GM20431 (cell line): ENCODE results near the gene NR0B1.

Experiments
- in situ Hi-C: fragments of 300-500 bp; cut with MseI, MboI; formaldehyde crosslinking; loops from one replicate; pipeline ENCODE4 v1.15.0; 2020; ENCODE audit warnings: low sequenced_read_pairs; ENCODE audit not compliant: unreplicated experiment

The NR0B1 gene, protein sequence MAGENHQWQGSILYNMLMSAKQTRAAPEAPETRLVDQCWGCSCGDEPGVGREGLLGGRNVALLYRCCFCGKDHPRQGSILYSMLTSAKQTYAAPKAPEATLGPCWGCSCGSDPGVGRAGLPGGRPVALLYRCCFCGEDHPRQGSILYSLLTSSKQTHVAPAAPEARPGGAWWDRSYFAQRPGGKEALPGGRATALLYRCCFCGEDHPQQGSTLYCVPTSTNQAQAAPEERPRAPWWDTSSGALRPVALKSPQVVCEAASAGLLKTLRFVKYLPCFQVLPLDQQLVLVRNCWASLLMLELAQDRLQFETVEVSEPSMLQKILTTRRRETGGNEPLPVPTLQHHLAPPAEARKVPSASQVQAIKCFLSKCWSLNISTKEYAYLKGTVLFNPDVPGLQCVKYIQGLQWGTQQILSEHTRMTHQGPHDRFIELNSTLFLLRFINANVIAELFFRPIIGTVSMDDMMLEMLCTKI

GRCh38 chrX:30309139-30309571 lies at the start of gene NR0B1:
NR0B1 (minus strand) TSS chrX:30309390; CDS start chrX:30309363, 27 bp downstream.
- in situ Hi-C loops, result no loop called here

- in situ Hi-C loops, result no loop called here
Observed at GRCh38 chrX:30349946-30350345, 40.8 kb upstream of the NR0B1 start.

GRCh38 chrX:30343206-30343605 lies 34.0 kb upstream of the NR0B1 start:
- in situ Hi-C loops, result no loop called here

GRCh38 chrX:30340753-30341152 lies 31.6 kb upstream of the NR0B1 start:
- in situ Hi-C loops, result no loop called here

- in situ Hi-C loops, result no loop called here
Observed at GRCh38 chrX:30327762-30328161, 18.6 kb upstream of the NR0B1 start.

DNA sequence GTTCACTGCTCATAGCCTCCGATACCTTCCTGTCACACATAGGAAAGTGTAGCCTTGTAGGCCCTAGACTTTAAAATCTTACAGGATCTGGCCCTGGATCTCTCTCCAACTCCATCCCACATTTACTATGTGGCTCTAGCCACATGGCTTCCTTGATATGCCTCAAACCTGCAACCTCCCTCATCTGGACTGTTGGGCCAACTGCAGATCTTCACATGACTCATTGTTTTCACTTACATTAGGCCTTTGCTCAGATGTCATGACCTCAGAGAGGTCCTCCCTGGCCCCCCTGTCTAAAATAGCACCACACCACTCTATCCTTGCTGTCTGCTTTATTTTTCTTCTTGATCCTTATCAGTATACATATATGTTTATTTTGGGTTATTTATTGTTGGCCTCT lies 8.1 kb upstream of the NR0B1 start:
- in situ Hi-C loops, result no loop called here

DNA sequence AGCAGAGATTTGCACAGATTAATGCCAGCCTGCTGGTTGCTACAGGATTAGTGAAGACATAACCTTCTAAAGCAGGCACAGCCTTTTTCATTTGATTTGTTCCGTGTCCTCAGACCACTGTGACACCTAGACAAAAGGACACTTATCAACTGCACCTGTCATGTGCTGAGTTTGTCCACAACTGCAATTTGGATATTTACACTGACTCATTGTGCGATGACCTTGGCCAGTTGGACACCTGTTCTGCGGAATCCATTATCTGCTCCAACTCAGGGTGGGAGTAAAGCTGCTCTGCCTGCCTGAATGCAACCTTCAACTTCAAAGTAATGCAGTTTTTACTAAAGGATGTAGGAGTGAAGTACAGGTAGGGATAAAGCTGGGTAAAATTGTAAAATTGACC lies 4.1 kb upstream of the NR0B1 start:
- in situ Hi-C loops, result no loop called here

DNA sequence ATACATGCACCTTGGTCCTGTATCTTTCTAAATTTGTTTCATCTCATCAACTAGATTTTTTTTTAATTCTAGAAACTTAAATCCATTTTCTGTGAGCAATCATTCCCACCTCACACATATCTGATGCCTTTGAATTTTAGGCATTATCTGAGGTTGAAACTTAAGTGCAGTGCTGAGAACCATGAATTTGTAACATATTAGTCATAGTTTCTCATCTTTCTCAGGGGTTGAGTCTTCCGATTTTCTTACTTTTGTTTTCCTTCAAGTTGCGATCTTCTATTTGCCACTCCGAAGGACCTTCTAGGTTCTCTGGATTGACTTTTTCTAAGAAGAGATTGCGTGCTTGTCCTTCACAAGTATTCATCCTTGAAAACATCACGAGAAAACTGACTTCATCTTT lies 3.7 kb upstream of the NR0B1 start:
- in situ Hi-C loops, result no loop called here

- in situ Hi-C loops, result no loop called here
Observed at GRCh38 chrX:30310429-30311206, 1.4 kb upstream of the NR0B1 start.

- in situ Hi-C loops, result no loop called here
Observed at GRCh38 chrX:30308263-30309138, 689 bp downstream of the NR0B1 start.

DNA sequence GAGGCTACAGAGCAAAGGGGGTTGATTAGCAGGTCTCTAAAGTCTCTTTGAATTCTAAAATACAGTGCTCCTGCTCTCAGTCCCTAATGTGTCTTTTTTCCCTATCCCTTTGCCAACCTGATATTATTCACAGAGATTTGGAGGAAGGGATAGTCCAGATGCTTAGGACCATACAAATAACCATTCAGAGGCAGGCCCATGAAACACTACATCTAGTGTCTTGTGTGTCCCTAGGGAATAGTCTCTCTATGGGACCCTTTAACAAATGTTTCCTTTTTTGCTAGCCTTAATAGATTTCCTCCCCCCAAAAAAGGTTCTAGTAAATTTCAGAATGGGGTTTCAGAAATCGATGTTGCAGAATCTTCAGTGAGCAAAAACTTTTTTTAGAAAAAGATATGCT lies 1.7 kb downstream of the NR0B1 start:
- in situ Hi-C loops, result no loop called here

DNA sequence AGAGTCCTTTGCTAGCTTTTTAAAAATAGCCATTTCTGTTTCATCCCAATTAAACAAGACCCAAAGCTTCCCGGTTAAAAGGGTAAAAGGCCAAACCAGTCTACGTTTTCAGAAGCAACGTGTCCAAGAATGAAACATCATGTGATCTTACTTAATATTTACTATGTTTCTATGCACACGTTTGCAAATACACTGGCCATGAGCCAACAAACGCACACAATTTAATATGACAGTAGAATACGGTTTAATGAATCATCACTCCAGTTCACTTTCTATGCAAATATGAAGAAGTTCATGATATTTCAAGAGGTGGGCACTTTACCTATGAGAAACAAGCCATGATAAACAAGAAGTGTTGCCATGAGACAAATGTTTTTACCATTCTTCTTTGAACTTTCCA lies 4.3 kb downstream of the NR0B1 start:
- in situ Hi-C loops, result no loop called here

DNA sequence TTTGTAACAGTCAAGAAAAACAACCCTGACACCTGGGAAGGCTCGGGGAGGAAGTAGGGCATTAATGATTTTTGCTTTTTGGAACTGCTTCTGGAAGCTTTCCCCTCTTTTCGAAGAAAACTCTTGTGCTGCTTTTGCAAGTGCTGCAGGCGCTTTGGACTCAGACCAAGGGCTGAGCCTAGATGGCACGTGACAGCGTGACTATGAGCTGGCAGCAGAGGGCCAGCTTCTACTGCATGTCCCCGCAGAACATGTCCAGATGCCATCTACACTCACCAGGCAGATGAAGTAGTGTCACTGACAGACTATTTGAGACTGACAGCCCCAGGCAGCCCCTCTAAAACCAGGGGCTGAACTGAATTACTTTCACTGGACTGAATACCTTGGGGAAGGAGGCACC lies 6.2 kb downstream of the NR0B1 start:
- in situ Hi-C loops, result no loop called here

- in situ Hi-C loops, result no loop called here
Observed at GRCh38 chrX:30301963-30302362, 7.2 kb downstream of the NR0B1 start.

DNA sequence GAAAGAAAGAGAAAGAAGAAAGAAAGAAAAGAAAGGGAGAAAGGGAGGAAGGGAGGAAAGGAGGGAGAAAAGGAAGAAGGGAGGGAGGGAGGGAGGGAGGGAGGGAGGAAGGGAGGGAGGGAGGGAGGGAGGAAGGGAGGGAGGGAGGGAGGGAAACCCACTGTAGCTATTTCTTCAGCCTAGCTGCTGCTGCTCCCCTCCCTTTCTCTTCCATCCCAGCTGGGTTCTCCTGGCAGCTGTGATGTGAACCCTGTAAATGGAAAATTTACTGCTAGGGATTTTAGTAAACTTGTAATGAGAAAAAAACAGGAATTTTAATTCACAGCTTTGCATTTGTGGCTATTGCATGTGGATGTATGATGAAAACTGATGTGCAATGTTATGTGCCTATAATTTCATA lies 8.0 kb downstream of the NR0B1 start:
- in situ Hi-C loops, result no loop called here

- in situ Hi-C loops, result loop anchor here (25.0 kb wide), 1 partner anchor 191 kb away; no protein-coding TSS in a partner anchor
Observed at GRCh38 chrX:30296408-30297254, 12.6 kb downstream of the NR0B1 start.

GRCh38 chrX:30283456-30284200 lies 25.6 kb downstream of the NR0B1 start:
- in situ Hi-C loops, result loop anchor here (25.0 kb wide), 1 partner anchor 204 kb away; no protein-coding TSS in a partner anchor

DNA sequence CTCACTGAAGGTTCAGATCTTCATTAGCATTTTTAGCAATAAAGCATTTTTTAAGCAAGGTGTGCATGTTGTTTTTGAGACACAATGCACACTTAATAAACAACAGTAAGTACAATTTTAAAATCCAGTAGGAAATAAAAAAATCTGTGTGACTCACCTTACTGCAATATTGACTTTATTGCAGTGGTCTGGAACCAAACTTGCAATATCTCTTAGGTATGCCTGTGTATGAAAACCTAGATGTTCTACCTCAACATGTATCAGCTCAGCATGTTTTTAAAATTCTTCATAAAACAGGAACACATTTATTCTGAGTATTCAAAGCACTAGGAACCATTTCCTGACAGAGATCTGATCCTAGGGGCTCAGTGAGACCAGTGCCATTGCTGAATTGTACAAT lies 26.7 kb downstream of the NR0B1 start:
- in situ Hi-C loops, result loop anchor here (25.0 kb wide), 1 partner anchor 205 kb away; no protein-coding TSS in a partner anchor
